WTC11 (cell line): ENCODE data around the gene CERS1. TPM values are rescaled to one million over a fixed set of nuclear protein-coding genes. Genes with fewer than 3 reads are reported as not detected.

Experiments
- ATAC-seq: fragments of 200-7000 bp; cut with Tn5 transposase; 2 replicates; pipeline ENCODE4 v1.10.0; 2021; ENCODE audit warnings: mild to moderate bottlenecking, moderate library complexity
- CTCF ChIA-PET: fragments of 300-600 bp; sonication (Branson Sonifier 250); formaldehyde crosslinking; loops from one replicate; lab custom pipeline; 2021; ENCODE audit warnings: antibody characterized with exemption; lab: Charles Lee
- POLR2A ChIA-PET: fragments of 350-600 bp; sonication (Branson Sonifier 250); formaldehyde crosslinking; loops from one replicate; lab custom pipeline; 2021; ENCODE audit warnings: antibody characterized with exemption; lab: Charles Lee
- DNase-seq: peaks from one replicate; pipeline ENCODE4 v3.0.0; 2021; ENCODE audit warnings: low spot score
- H3K27ac Mint-ChIP-seq: 2 replicates; pipeline ENCODE4 v1.8.0; 2021; ENCODE audit warnings: mixed read lengths
- H3K27me3 Mint-ChIP-seq: 2 replicates; pipeline ENCODE4 v1.8.0; 2021; ENCODE audit warnings: low read depth, mild to moderate bottlenecking, moderate library complexity, mixed read lengths
- H3K36me3 Mint-ChIP-seq: 2 replicates; pipeline ENCODE4 v1.8.0; 2021; ENCODE audit warnings: mixed read lengths
- H3K4me1 Mint-ChIP-seq: 2 replicates; pipeline ENCODE4 v1.8.0; 2022; ENCODE audit warnings: mixed read lengths
- H3K4me3 Mint-ChIP-seq: 2 replicates; pipeline ENCODE4 v1.8.0; 2021; ENCODE audit warnings: mild to moderate bottlenecking, moderate library complexity, mixed read lengths
- H3K9me3 Mint-ChIP-seq: 2 replicates; pipeline ENCODE4 v1.8.0; 2021; ENCODE audit warnings: mixed read lengths
- AR ChIP-seq: fragments of 250-450 bp; sonication (Bioruptor Pico); IDR thresholded peaks from 2 replicates; pipeline ENCODE4 v1.9.0; 2021; ENCODE audit warnings: mild to moderate bottlenecking
- ARID4B ChIP-seq: sonication (generic); formaldehyde crosslinking; IDR thresholded peaks from 2 replicates; pipeline ENCODE4 v1.8.0; 2023; ENCODE audit warnings: missing genetic modification reagents, mild to moderate bottlenecking, borderline replicate concordance
- ATF1 ChIP-seq: sonication (generic); formaldehyde crosslinking; IDR thresholded peaks from 2 replicates; pipeline ENCODE4 v1.8.1; 2023; ENCODE audit warnings: mild to moderate bottlenecking, moderate library complexity, missing genetic modification reagents
- CDX4 ChIP-seq: fragments of 250-450 bp; sonication (Bioruptor Pico); IDR thresholded peaks from 2 replicates; pipeline ENCODE4 v1.9.0; 2021; ENCODE audit warnings: moderate library complexity, mild to moderate bottlenecking, inconsistent platforms, borderline replicate concordance
- E2F4 ChIP-seq: sonication (generic); formaldehyde crosslinking; IDR thresholded peaks from 2 replicates; pipeline ENCODE4 v1.8.1; 2022; ENCODE audit warnings: low read depth, mild to moderate bottlenecking, moderate library complexity, missing genetic modification reagents, borderline replicate concordance
- ELF4 ChIP-seq: sonication (generic); formaldehyde crosslinking; IDR thresholded peaks from 2 replicates; pipeline ENCODE4 v1.8.1; 2022; ENCODE audit warnings: low read depth, mild to moderate bottlenecking, moderate library complexity, missing genetic modification reagents
- EMX1 ChIP-seq: fragments of 250-450 bp; sonication (Bioruptor Pico); IDR thresholded peaks from 2 replicates; pipeline ENCODE4 v1.8.0; 2021; ENCODE audit warnings: mild to moderate bottlenecking
- ETV6 ChIP-seq: sonication (generic); formaldehyde crosslinking; IDR thresholded peaks from 2 replicates; pipeline ENCODE4 v1.8.1; 2022; ENCODE audit warnings: mild to moderate bottlenecking, missing genetic modification reagents
- FOXJ3 ChIP-seq: sonication (generic); formaldehyde crosslinking; IDR thresholded peaks from 2 replicates; pipeline ENCODE4 v1.9.0; 2021; ENCODE audit warnings: missing genetic modification reagents, mild to moderate bottlenecking, borderline replicate concordance
- MAX ChIP-seq: sonication (generic); formaldehyde crosslinking; IDR thresholded peaks from 2 replicates; pipeline ENCODE4 v1.8.0; 2022; ENCODE audit warnings: mild to moderate bottlenecking, missing genetic modification reagents
- MXD4 ChIP-seq: fragments of 250-450 bp; sonication (Bioruptor Pico); IDR thresholded peaks from 2 replicates; pipeline ENCODE4 v1.8.0; 2021; ENCODE audit warnings: mild to moderate bottlenecking, moderate library complexity, borderline replicate concordance
- MYBL2 ChIP-seq: sonication (generic); formaldehyde crosslinking; IDR thresholded peaks from 2 replicates; pipeline ENCODE4 v1.8.1; 2023; ENCODE audit warnings: mild to moderate bottlenecking, moderate library complexity, missing genetic modification reagents
- NR1H2 ChIP-seq: sonication (generic); formaldehyde crosslinking; IDR thresholded peaks from 2 replicates; pipeline ENCODE4 v1.9.0; 2021; ENCODE audit warnings: mild to moderate bottlenecking, moderate library complexity, missing genetic modification reagents
- RELA ChIP-seq: sonication (generic); formaldehyde crosslinking; IDR thresholded peaks from 2 replicates; pipeline ENCODE4 v1.8.1; 2022; ENCODE audit warnings: missing genetic modification reagents, mild to moderate bottlenecking, borderline replicate concordance
- SMAD3 ChIP-seq: sonication (generic); formaldehyde crosslinking; IDR thresholded peaks from 2 replicates; pipeline ENCODE4 v1.8.0; 2022; ENCODE audit warnings: missing genetic modification reagents, mild to moderate bottlenecking, borderline replicate concordance
- TEAD1 ChIP-seq: sonication (generic); formaldehyde crosslinking; IDR thresholded peaks from 2 replicates; pipeline ENCODE4 v1.8.0; 2022; ENCODE audit warnings: mild to moderate bottlenecking, missing genetic modification reagents
- ZBTB43 ChIP-seq: sonication (generic); formaldehyde crosslinking; IDR thresholded peaks from 2 replicates; pipeline ENCODE4 v1.8.1; 2023; ENCODE audit warnings: mild to moderate bottlenecking, missing genetic modification reagents
- ZNF219 ChIP-seq: sonication (generic); formaldehyde crosslinking; IDR thresholded peaks from 2 replicates; pipeline ENCODE4 v1.8.0; 2023; ENCODE audit warnings: missing genetic modification reagents, mild to moderate bottlenecking, borderline replicate concordance
- ZNF396 ChIP-seq: fragments of 250-450 bp; sonication (Bioruptor Pico); IDR thresholded peaks from 2 replicates; pipeline ENCODE4 v1.8.0; 2021; ENCODE audit warnings: mild to moderate bottlenecking, moderate library complexity, borderline replicate concordance
- ZNF423 ChIP-seq: fragments of 250-450 bp; sonication (Bioruptor Pico); IDR thresholded peaks from 2 replicates; pipeline ENCODE4 v2.1.2; 2022; ENCODE audit warnings: mild to moderate bottlenecking, moderate library complexity
- ZSCAN18 ChIP-seq: fragments of 250-450 bp; sonication (Bioruptor Pico); IDR thresholded peaks from 2 replicates; pipeline ENCODE4 v2.1.2; 2022; ENCODE audit warnings: mild to moderate bottlenecking, moderate library complexity
- total RNA-seq: library from RNA; stranded (reverse); gene quantifications from 3 replicates; pipeline ENCODE4 v1.2.3, GENCODE V29; 2021

CERS1 gene
- total RNA-seq, 1 experiment from 2014 or later = 14.7 TPM

GRCh38 chr19:18928018-18928805 is 32.3 kb upstream of the CERS1 start:
- H3K27ac Mint-ChIP-seq = no peak overlapping the region
- peaks cover 20% of the 10 kb centered on the region for H3K36me3 Mint-ChIP-seq
- no peak for ATAC-seq
- ChIA-PET POLR2A (interaction anchor here (0.8 to 1.5 kb wide), 3 partner anchors 9 to 58 kb away, joined by 3 read pairs; partner anchors contain the start of genes COPE and DDX49), CTCF (interaction anchor here (0.6 to 3.3 kb wide), 6 partner anchors 9 to 339 kb away, joined by 3 to 13 read pairs (median 3); partner anchors contain the start of genes COPE, DDX49 and REX1BD)
- no peak for DNase-seq
- no peaks in the 10 kb centered on the region for H3K9me3 Mint-ChIP-seq
- H3K4me1 Mint-ChIP-seq = peaks cover 3% of the 10 kb centered on the region
- H3K4me3 Mint-ChIP-seq = no peak overlapping the region
- H3K27me3 Mint-ChIP-seq = no peaks in the 10 kb centered on the region
- TF ChIP-seq ZNF219 (CRISPR knock-in tag) (no peak), FOXJ3 (CRISPR knock-in tag) (no peak), SMAD3 (CRISPR knock-in tag) (no peak), E2F4 (no peak), ATF1 (CRISPR knock-in tag) (no peak), TEAD1 (CRISPR knock-in tag) (no peak), ZNF423 (no peak), MXD4 (no peak), CDX4 (no peak), RELA (CRISPR knock-in tag) (no peak), NR1H2 (CRISPR knock-in tag) (no peak), ZBTB43 (CRISPR knock-in tag) (no peak)

GRCh38 chr19:18924684-18925213 is 28.8 kb upstream of the CERS1 start:
- no peak for DNase-seq
- no peak overlapping the region for H3K27ac Mint-ChIP-seq
- CTCF ChIA-PET = no interaction called here
- ATAC-seq = no peak
- H3K4me1 Mint-ChIP-seq = peaks cover 5% of the 10 kb centered on the region
- no peak overlapping the region for H3K4me3 Mint-ChIP-seq
- POLR2A ChIA-PET = no interaction called here
- H3K36me3 Mint-ChIP-seq = peaks cover 26% of the 10 kb centered on the region
- H3K27me3 Mint-ChIP-seq = no peaks in the 10 kb centered on the region
- H3K9me3 Mint-ChIP-seq = no peaks in the 10 kb centered on the region
- TF ChIP-seq MAX = no peak
- TF ChIP-seq ZNF396 (CRISPR knock-in tag) = no peak
- TF ChIP-seq ELF4 (CRISPR knock-in tag) = no peak
- TF ChIP-seq ARID4B (CRISPR knock-in tag) = no peak
- TF ChIP-seq AR = no peak
- TF ChIP-seq ETV6 = no peak
- no peak for TF ChIP-seq EMX1 (CRISPR knock-in tag)
- no peak for TF ChIP-seq ZSCAN18 (CRISPR knock-in tag)
- TF ChIP-seq MYBL2 = no peak
